Measurements from ENCODE around the gene DSG4. TPM values are rescaled to one million over a fixed set of nuclear protein-coding genes. Genes with fewer than 3 reads are reported as not detected.

DSG4 gene
- polyA plus RNA-seq, 2 donors: 0.01 TPM; not detected in 1

GRCh38 chr18:31424383-31424988 lies 47.9 kb downstream of the DSG4 start:
- no peaks in the 10 kb centered on the region for H3K36me3 ChIP-seq (ENCODE audit: control insufficient read depth in 2 of 2, insufficient read depth in 2 of 2, low read length in 1 of 2)
- 21 to 24% methylated on average over 7 of the region's 7 CpGs for WGBS, 2 donors
- no peaks in the 10 kb centered on the region for H3K27me3 ChIP-seq (ENCODE audit: control insufficient read depth in 1 of 2, insufficient read depth in 2 of 2, low read length in 2 of 2)
- H3K4me1 ChIP-seq (ENCODE audit: control insufficient read depth in 2 of 2, insufficient read depth in 2 of 2, low read length in 1 of 2): peaks cover 0 to 2% of the 10 kb centered on the region in 2 donors
- no peaks in the 10 kb centered on the region for H3K9me3 ChIP-seq (ENCODE audit: control insufficient read depth in 2 of 2, insufficient read depth in 1 of 2, low read depth in 1 of 2, low read length in 1 of 2)
- peak overlapping the region in 1 of 2 donors; percentile 0 for H3K27ac ChIP-seq (ENCODE audit: low read depth in 2 of 2, low read length in 1 of 2)
- peak overlapping the region in 1 of 2 donors; percentile 42 for H3K4me3 ChIP-seq (ENCODE audit: low read depth in 1 of 2, low read length in 2 of 2)

DNA sequence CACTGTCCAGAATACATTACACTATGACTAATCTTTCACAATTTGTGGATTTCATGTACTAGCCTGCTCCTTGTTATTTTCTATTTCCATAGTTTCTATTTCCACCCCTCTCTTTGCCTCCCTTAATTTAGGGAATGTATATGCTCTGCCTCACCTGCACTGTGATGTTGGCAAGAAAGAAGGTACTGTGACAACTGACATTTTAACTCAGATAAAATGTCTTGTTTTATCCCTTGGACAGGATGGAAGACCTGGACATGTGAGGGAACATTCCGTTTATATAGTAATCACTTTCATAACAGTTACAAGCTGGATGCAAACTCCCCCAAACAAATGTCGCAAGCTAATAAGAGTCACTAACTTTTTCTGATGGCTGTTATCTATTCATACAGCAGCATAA lies 49.4 kb downstream of the DSG4 start:
- Histone ChIP-seq H3K27me3 (ENCODE audit: control insufficient read depth in 1 of 2, insufficient read depth in 2 of 2, low read length in 2 of 2) (no peaks in the 10 kb centered on the region), H3K27ac (ENCODE audit: low read depth in 2 of 2, low read length in 1 of 2) (peak overlapping the region in 1 of 2 donors; percentile 91), H3K9me3 (ENCODE audit: control insufficient read depth in 2 of 2, insufficient read depth in 1 of 2, low read depth in 1 of 2, low read length in 1 of 2) (no peaks in the 10 kb centered on the region), H3K36me3 (ENCODE audit: control insufficient read depth in 2 of 2, insufficient read depth in 2 of 2, low read length in 1 of 2) (no peaks in the 10 kb centered on the region), H3K4me1 (ENCODE audit: control insufficient read depth in 2 of 2, insufficient read depth in 2 of 2, low read length in 1 of 2) (peaks cover 0 to 2% of the 10 kb centered on the region in 2 donors), H3K4me3 (ENCODE audit: low read depth in 1 of 2, low read length in 2 of 2) (peak overlapping the region; percentile 16 to 65)
- 41 to 57% methylated on average over 2 of the region's 2 CpGs for WGBS, 2 donors

GRCh38 chr18:31426871-31427406 lies 50.4 kb downstream of the DSG4 start:
- H3K9me3 ChIP-seq (ENCODE audit: control insufficient read depth in 2 of 2, insufficient read depth in 1 of 2, low read depth in 1 of 2, low read length in 1 of 2): no peaks in the 10 kb centered on the region
- peak overlapping the region; percentile 91 to 96 for H3K27ac ChIP-seq (ENCODE audit: low read depth in 2 of 2, low read length in 1 of 2)
- H3K27me3 ChIP-seq (ENCODE audit: control insufficient read depth in 1 of 2, insufficient read depth in 2 of 2, low read length in 2 of 2): no peaks in the 10 kb centered on the region
- H3K4me3 ChIP-seq (ENCODE audit: low read depth in 1 of 2, low read length in 2 of 2): peak overlapping the region; percentile 26 to 65
- WGBS, 2 donors: 32 to 57% methylated on average over 5 of the region's 5 CpGs
- peaks cover 0 to 2% of the 10 kb centered on the region in 2 donors for H3K4me1 ChIP-seq (ENCODE audit: control insufficient read depth in 2 of 2, insufficient read depth in 2 of 2, low read length in 1 of 2)
- H3K36me3 ChIP-seq (ENCODE audit: control insufficient read depth in 2 of 2, insufficient read depth in 2 of 2, low read length in 1 of 2): no peaks in the 10 kb centered on the region

DNA sequence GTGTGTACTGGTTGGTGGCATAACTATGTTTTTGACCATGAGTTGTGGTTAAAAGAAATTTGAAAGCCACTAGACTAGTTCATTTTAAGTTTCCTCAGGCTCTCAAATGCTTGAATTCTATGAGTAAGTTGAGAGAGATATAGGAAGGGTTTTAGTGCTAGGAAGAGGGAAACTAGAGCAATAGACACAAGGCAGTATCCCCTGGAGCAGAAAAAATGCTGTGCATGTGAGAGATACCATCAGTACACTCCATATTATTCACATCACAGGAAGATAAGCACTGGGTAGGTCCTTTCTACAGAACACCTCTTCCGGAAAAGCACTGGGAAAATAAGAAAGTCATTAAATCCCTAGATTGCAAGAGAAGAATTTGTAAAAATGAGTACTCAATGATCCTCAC lies 51.6 kb downstream of the DSG4 start:
- whole genome bisulfite sequencing, 2 donors: 81 to 96% methylated on average over 1 of the region's 1 CpG
- Histone ChIP-seq H3K36me3 (ENCODE audit: control insufficient read depth in 2 of 2, insufficient read depth in 2 of 2, low read length in 1 of 2) (no peaks in the 10 kb centered on the region), H3K4me1 (ENCODE audit: control insufficient read depth in 2 of 2, insufficient read depth in 2 of 2, low read length in 1 of 2) (peaks cover 0 to 2% of the 10 kb centered on the region in 2 donors), H3K4me3 (ENCODE audit: low read depth in 1 of 2, low read length in 2 of 2) (no peak overlapping the region), H3K27me3 (ENCODE audit: control insufficient read depth in 1 of 2, insufficient read depth in 2 of 2, low read length in 2 of 2) (no peaks in the 10 kb centered on the region), H3K9me3 (ENCODE audit: control insufficient read depth in 2 of 2, insufficient read depth in 1 of 2, low read depth in 1 of 2, low read length in 1 of 2) (no peaks in the 10 kb centered on the region), H3K27ac (ENCODE audit: low read depth in 2 of 2, low read length in 1 of 2) (no peak overlapping the region)

DNA sequence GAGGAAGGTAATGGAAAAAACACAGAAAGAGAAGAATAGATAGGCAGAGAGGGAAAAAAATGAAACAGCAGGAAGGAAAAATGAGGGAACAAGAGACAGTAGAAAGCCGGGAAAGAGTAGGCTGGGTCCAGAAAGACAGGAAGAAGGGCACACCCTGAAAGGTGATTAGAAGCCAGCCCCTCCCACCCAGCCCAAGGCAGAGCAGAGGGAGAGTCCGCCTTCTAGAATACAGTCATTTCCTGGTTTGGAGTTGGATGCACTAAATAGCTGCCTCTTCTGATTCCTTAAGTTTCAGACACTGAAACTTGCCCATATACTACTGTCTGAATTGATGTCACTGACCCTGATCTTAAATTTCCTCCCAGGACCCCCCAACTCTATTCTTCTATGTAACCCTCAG lies 53.0 kb downstream of the DSG4 start:
- no peaks in the 10 kb centered on the region for H3K36me3 ChIP-seq (ENCODE audit: control insufficient read depth in 2 of 2, insufficient read depth in 2 of 2, low read length in 1 of 2)
- 35 to 61% methylated on average over 2 of the region's 2 CpGs for WGBS, 2 donors
- no peak overlapping the region for H3K4me3 ChIP-seq (ENCODE audit: low read depth in 1 of 2, low read length in 2 of 2)
- peak overlapping the region in 1 of 2 donors; percentile 78 for H3K27ac ChIP-seq (ENCODE audit: low read depth in 2 of 2, low read length in 1 of 2)
- H3K27me3 ChIP-seq (ENCODE audit: control insufficient read depth in 1 of 2, insufficient read depth in 2 of 2, low read length in 2 of 2): no peaks in the 10 kb centered on the region
- no peaks in the 10 kb centered on the region for H3K9me3 ChIP-seq (ENCODE audit: control insufficient read depth in 2 of 2, insufficient read depth in 1 of 2, low read depth in 1 of 2, low read length in 1 of 2)
- H3K4me1 ChIP-seq (ENCODE audit: control insufficient read depth in 2 of 2, insufficient read depth in 2 of 2, low read length in 1 of 2): peaks cover 0 to 2% of the 10 kb centered on the region in 2 donors

DNA sequence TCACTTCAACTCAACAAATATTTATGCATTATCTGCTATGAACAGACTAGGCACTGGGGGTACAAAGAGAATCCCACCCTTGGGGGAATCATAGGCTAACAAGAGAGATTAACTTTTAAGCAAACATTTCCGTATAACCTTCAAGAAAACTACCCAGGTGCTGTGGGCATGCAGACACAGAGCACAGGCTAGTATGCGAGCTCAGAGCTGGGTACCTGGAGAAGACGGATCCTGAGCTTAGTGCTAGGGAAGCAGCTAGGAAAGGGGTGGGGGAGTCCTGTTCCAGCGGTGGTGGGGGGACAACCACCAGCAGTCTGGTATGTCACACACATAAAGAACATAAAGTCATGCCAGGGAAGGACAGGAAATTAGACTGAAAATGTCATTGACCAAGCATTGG lies 53.5 kb downstream of the DSG4 start:
- 51 to 62% methylated on average over 4 of the region's 4 CpGs for whole genome bisulfite sequencing, 2 donors
- Histone ChIP-seq H3K9me3 (ENCODE audit: control insufficient read depth in 2 of 2, insufficient read depth in 1 of 2, low read depth in 1 of 2, low read length in 1 of 2) (no peaks in the 10 kb centered on the region), H3K27ac (ENCODE audit: low read depth in 2 of 2, low read length in 1 of 2) (peak overlapping the region; percentile 74 to 78), H3K4me3 (ENCODE audit: low read depth in 1 of 2, low read length in 2 of 2) (no peak overlapping the region), H3K4me1 (ENCODE audit: control insufficient read depth in 2 of 2, insufficient read depth in 2 of 2, low read length in 1 of 2) (peaks cover 0 to 2% of the 10 kb centered on the region in 2 donors), H3K36me3 (ENCODE audit: control insufficient read depth in 2 of 2, insufficient read depth in 2 of 2, low read length in 1 of 2) (no peaks in the 10 kb centered on the region), H3K27me3 (ENCODE audit: control insufficient read depth in 1 of 2, insufficient read depth in 2 of 2, low read length in 2 of 2) (no peaks in the 10 kb centered on the region)

DNA sequence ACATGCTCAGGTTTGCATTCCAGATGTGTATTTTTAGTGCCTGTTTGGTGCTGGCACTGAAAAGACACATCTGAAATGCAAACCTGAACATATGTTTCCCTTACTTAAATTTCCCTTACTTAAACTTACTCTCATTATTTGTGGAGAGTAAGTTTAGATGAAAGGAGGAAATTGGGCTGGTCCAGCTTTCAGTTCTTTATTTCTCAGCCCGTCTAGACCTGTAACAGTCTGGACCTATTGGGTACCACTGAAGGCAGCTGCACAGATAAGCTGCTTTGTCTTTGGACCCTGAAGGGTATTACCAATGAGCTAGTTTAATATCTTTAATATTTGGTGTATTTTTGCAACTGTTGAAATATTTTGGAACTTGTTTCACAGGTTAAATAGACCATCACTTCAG lies 54.0 kb downstream of the DSG4 start:
- H3K27ac ChIP-seq (ENCODE audit: low read depth in 2 of 2, low read length in 1 of 2): peak overlapping the region; percentile 73 to 78
- H3K36me3 ChIP-seq (ENCODE audit: control insufficient read depth in 2 of 2, insufficient read depth in 2 of 2, low read length in 1 of 2): no peaks in the 10 kb centered on the region
- H3K4me1 ChIP-seq (ENCODE audit: control insufficient read depth in 2 of 2, insufficient read depth in 2 of 2, low read length in 1 of 2): peaks cover 0 to 2% of the 10 kb centered on the region in 2 donors
- WGBS, 2 donors: 43 to 59% methylated on average over 1 of the region's 1 CpG
- H3K4me3 ChIP-seq (ENCODE audit: low read depth in 1 of 2, low read length in 2 of 2): no peak overlapping the region
- no peaks in the 10 kb centered on the region for H3K27me3 ChIP-seq (ENCODE audit: control insufficient read depth in 1 of 2, insufficient read depth in 2 of 2, low read length in 2 of 2)
- H3K9me3 ChIP-seq (ENCODE audit: control insufficient read depth in 2 of 2, insufficient read depth in 1 of 2, low read depth in 1 of 2, low read length in 1 of 2): no peaks in the 10 kb centered on the region

DNA sequence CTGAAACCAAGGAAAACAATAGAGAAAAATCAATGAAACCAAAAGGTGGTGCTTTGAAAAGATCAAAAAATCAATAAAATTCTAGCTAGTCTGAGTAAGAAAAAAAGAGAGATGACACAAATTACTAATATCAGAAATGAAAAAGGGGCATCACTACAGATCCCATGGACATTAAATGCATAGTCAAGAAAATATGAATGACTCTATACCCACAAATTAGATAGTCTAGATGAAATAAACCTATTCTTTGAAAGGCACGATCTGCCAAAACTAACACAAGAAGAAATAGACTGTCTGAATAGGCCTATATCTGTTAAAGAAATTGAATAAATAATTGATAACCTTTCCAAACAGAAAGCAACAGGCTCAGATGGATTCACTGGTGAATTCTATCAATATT lies 55.7 kb downstream of the DSG4 start:
- H3K27me3 ChIP-seq (ENCODE audit: control insufficient read depth in 1 of 2, insufficient read depth in 2 of 2, low read length in 2 of 2): no peaks in the 10 kb centered on the region
- H3K4me3 ChIP-seq (ENCODE audit: low read depth in 1 of 2, low read length in 2 of 2): no peak overlapping the region
- no peaks in the 10 kb centered on the region for H3K36me3 ChIP-seq (ENCODE audit: control insufficient read depth in 2 of 2, insufficient read depth in 2 of 2, low read length in 1 of 2)
- no peaks in the 10 kb centered on the region for H3K9me3 ChIP-seq (ENCODE audit: control insufficient read depth in 2 of 2, insufficient read depth in 1 of 2, low read depth in 1 of 2, low read length in 1 of 2)
- 81 to 84% methylated on average over 1 of the region's 1 CpG for WGBS, 2 donors
- peaks cover 0 to 2% of the 10 kb centered on the region in 2 donors for H3K4me1 ChIP-seq (ENCODE audit: control insufficient read depth in 2 of 2, insufficient read depth in 2 of 2, low read length in 1 of 2)
- no peak overlapping the region for H3K27ac ChIP-seq (ENCODE audit: low read depth in 2 of 2, low read length in 1 of 2)

GRCh38 chr18:31436825-31437224 lies 60.2 kb downstream of the DSG4 start:
- WGBS, 2 donors: 79 to 81% methylated on average over 3 of the region's 3 CpGs

GRCh38 chr18:31438402-31438801 lies 61.8 kb downstream of the DSG4 start:
- 76 to 84% methylated on average over 2 of the region's 2 CpGs for WGBS, 2 donors
- Histone ChIP-seq H3K4me1 (ENCODE audit: control insufficient read depth in 2 of 2, insufficient read depth in 2 of 2, low read length in 1 of 2) (no peaks in the 10 kb centered on the region), H3K27me3 (ENCODE audit: control insufficient read depth in 1 of 2, insufficient read depth in 2 of 2, low read length in 2 of 2) (no peaks in the 10 kb centered on the region), H3K27ac (ENCODE audit: low read depth in 2 of 2, low read length in 1 of 2) (no peak overlapping the region), H3K36me3 (ENCODE audit: control insufficient read depth in 2 of 2, insufficient read depth in 2 of 2, low read length in 1 of 2) (no peaks in the 10 kb centered on the region), H3K9me3 (ENCODE audit: control insufficient read depth in 2 of 2, insufficient read depth in 1 of 2, low read depth in 1 of 2, low read length in 1 of 2) (no peaks in the 10 kb centered on the region), H3K4me3 (ENCODE audit: low read depth in 1 of 2, low read length in 2 of 2) (no peak overlapping the region)

More at GRCh38 chr18:31436825-31437224, 60.2 kb downstream of the DSG4 start:
- Histone ChIP-seq H3K9me3 (ENCODE audit: control insufficient read depth in 2 of 2, insufficient read depth in 1 of 2, low read depth in 1 of 2, low read length in 1 of 2) (no peaks in the 10 kb centered on the region), H3K4me3 (ENCODE audit: low read depth in 1 of 2, low read length in 2 of 2) (no peak overlapping the region), H3K36me3 (ENCODE audit: control insufficient read depth in 2 of 2, insufficient read depth in 2 of 2, low read length in 1 of 2) (no peaks in the 10 kb centered on the region), H3K27me3 (ENCODE audit: control insufficient read depth in 1 of 2, insufficient read depth in 2 of 2, low read length in 2 of 2) (no peaks in the 10 kb centered on the region), H3K27ac (ENCODE audit: low read depth in 2 of 2, low read length in 1 of 2) (peak overlapping the region in 1 of 2 donors; percentile 13), H3K4me1 (ENCODE audit: control insufficient read depth in 2 of 2, insufficient read depth in 2 of 2, low read length in 1 of 2) (no peaks in the 10 kb centered on the region)

Measured in esophagus (tissue), 2 donors.